ENCODE data around the gene RBM33. TPM values are rescaled to one million over a fixed set of nuclear protein-coding genes. Genes with fewer than 3 reads are reported as not detected.
A peak's percentile ranks its signal among the peaks of the same experiment; 100 is the strongest.

Gene RBM33
- total and polyA plus RNA-seq, 2 experiments from 2014 or later: 10.5 to 36.0 TPM

DNA sequence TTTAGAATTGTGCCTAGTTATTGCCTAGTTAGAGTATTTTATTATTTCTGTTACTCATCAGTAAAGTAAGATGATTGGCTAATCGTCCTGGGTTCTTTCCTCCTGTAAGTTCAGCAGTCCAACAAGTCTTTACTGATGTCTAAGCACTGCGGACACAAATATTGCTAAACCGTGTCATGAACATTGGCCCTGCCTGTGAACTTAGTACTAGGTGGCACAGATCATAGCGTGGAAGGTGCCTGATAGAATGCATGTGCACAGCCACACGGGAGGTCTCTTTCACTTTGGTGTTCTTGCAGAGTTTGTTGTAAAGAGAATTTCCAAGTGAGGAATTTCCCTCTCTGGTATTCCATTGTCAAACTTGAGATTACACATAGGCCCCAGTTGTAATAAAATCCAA is 38.0 kb downstream of the RBM33 start:
- Histone ChIP-seq H3K79me2 (ENCODE audit: insufficient read depth) (peaks cover 99% of the 10 kb centered on the region), H3K9ac (no peak overlapping the region), H3K4me3 (no peak overlapping the region), H3K4me1 (ENCODE audit: insufficient read depth) (peaks cover 11% of the 10 kb centered on the region; the same call in 1 of the 2 replicates), H2AFZ (no peak overlapping the region), H3K9me2 (ENCODE audit: insufficient read depth) (no peaks in the 10 kb centered on the region), H3K4me2 (ENCODE audit: unreplicated experiment) (no peak overlapping the region), H3K27ac (no peak overlapping the region), H3K9me3 (ENCODE audit: low read depth) (no peaks in the 10 kb centered on the region), H3K27me3 (replicated peaks; ENCODE audit: insufficient read depth) (no peaks in the 10 kb centered on the region), H3K36me3 (ENCODE audit: low read depth) (peaks cover 41% of the 10 kb centered on the region), H3F3A (ENCODE audit: insufficient read depth) (peaks cover 9% of the 10 kb centered on the region), H4K20me1 (ENCODE audit: insufficient read depth) (peaks cover 19% of the 10 kb centered on the region; the same call in 1 of the 2 replicates)
- DNase-seq: no peak
- 98% methylated on average over 5 of the region's 5 CpGs for WGBS, 2 experiments (ENCODE audit: low coverage in 1 of 2, low lambda C conversion rate in 2 of 2, missing lambda C conversion rate in 2 of 2)
- TF ChIP-seq EZH2 (IDR thresholded peaks at IDR 0.05; ENCODE audit: insufficient read depth, poor library complexity, severe bottlenecking) (no peak), EZH2phosphoT487 (IDR thresholded peaks at IDR 0.05; ENCODE audit: insufficient read depth, low read depth) (no peak)
- in situ Hi-C loops (cut with MboI): no loop called here

GRCh38 chr7:155683098-155683497 is 38.6 kb downstream of the RBM33 start:
- Histone ChIP-seq H3K27ac (no peak overlapping the region), H4K20me1 (ENCODE audit: insufficient read depth) (peaks cover 19% of the 10 kb centered on the region; the same call in 1 of the 2 replicates), H3K4me3 (no peak overlapping the region), H3K9me3 (ENCODE audit: low read depth) (no peaks in the 10 kb centered on the region), H3K36me3 (ENCODE audit: low read depth) (peaks cover 41% of the 10 kb centered on the region), H3K9me2 (ENCODE audit: insufficient read depth) (no peaks in the 10 kb centered on the region), H3K4me2 (ENCODE audit: unreplicated experiment) (no peak overlapping the region), H3F3A (ENCODE audit: insufficient read depth) (peaks cover 7% of the 10 kb centered on the region; the same call in 1 of the 2 replicates), H3K4me1 (ENCODE audit: insufficient read depth) (peaks cover 9% of the 10 kb centered on the region; the same call in 1 of the 2 replicates), H2AFZ (no peak overlapping the region), H3K79me2 (ENCODE audit: insufficient read depth) (peaks cover 99% of the 10 kb centered on the region), H3K27me3 (replicated peaks; ENCODE audit: insufficient read depth) (no peaks in the 10 kb centered on the region), H3K9ac (no peak overlapping the region)
- no peak for TF ChIP-seq EZH2phosphoT487 (IDR thresholded peaks at IDR 0.05; ENCODE audit: insufficient read depth, low read depth)
- no peak for TF ChIP-seq EZH2 (IDR thresholded peaks at IDR 0.05; ENCODE audit: insufficient read depth, poor library complexity, severe bottlenecking)
- 88 to 90% methylated on average over 5 of the region's 5 CpGs for WGBS, 2 experiments (ENCODE audit: low coverage in 1 of 2, low lambda C conversion rate in 2 of 2, missing lambda C conversion rate in 2 of 2)
- DNase-seq: no peak
- in situ Hi-C loops (cut with MboI): no loop called here

- no peak overlapping the region for H3K9ac ChIP-seq
- H3F3A ChIP-seq (ENCODE audit: insufficient read depth): peaks cover 7% of the 10 kb centered on the region; the same call in 1 of the 2 replicates
- H3K9me2 ChIP-seq (ENCODE audit: insufficient read depth): no peaks in the 10 kb centered on the region
- H4K20me1 ChIP-seq (ENCODE audit: insufficient read depth): peaks cover 19% of the 10 kb centered on the region; the same call in 1 of the 2 replicates
- peaks cover 9% of the 10 kb centered on the region; the same call in 1 of the 2 replicates for H3K4me1 ChIP-seq (ENCODE audit: insufficient read depth)
- TF ChIP-seq EZH2phosphoT487 (IDR thresholded peaks at IDR 0.05; ENCODE audit: insufficient read depth, low read depth) (no peak), EZH2 (IDR thresholded peaks at IDR 0.05; ENCODE audit: insufficient read depth, poor library complexity, severe bottlenecking) (no peak)
- in situ Hi-C loops (cut with MboI): no loop called here
- H2AFZ ChIP-seq: no peak overlapping the region
- H3K9me3 ChIP-seq (ENCODE audit: low read depth): no peaks in the 10 kb centered on the region
- H3K4me2 ChIP-seq (ENCODE audit: unreplicated experiment): no peak overlapping the region
- 81 to 88% methylated on average over 4 of the region's 4 CpGs for WGBS, 2 experiments (ENCODE audit: low coverage in 1 of 2, low lambda C conversion rate in 2 of 2, missing lambda C conversion rate in 2 of 2)
- H3K27me3 ChIP-seq (replicated peaks; ENCODE audit: insufficient read depth): no peaks in the 10 kb centered on the region
- H3K27ac ChIP-seq: no peak overlapping the region
- no peak overlapping the region for H3K4me3 ChIP-seq
- H3K79me2 ChIP-seq (ENCODE audit: insufficient read depth): peaks cover 99% of the 10 kb centered on the region
- H3K36me3 ChIP-seq (ENCODE audit: low read depth): peaks cover 36% of the 10 kb centered on the region
- DNase-seq: no peak
Measured at GRCh38 chr7:155683714-155684113, 39.3 kb downstream of the RBM33 start.

GRCh38 chr7:155684543-155684942 is 40.1 kb downstream of the RBM33 start:
- TF ChIP-seq EZH2 (IDR thresholded peaks at IDR 0.05; ENCODE audit: insufficient read depth, poor library complexity, severe bottlenecking): no peak
- peaks cover 19% of the 10 kb centered on the region; the same call in 1 of the 2 replicates for H4K20me1 ChIP-seq (ENCODE audit: insufficient read depth)
- peaks cover 7% of the 10 kb centered on the region; the same call in 1 of the 2 replicates for H3F3A ChIP-seq (ENCODE audit: insufficient read depth)
- no peaks in the 10 kb centered on the region for H3K9me3 ChIP-seq (ENCODE audit: low read depth)
- no peak overlapping the region for H3K27ac ChIP-seq
- H3K4me3 ChIP-seq: no peak overlapping the region
- H3K4me1 ChIP-seq (ENCODE audit: insufficient read depth): peaks cover 9% of the 10 kb centered on the region; the same call in 1 of the 2 replicates
- no peak overlapping the region for H2AFZ ChIP-seq
- peaks cover 28% of the 10 kb centered on the region for H3K36me3 ChIP-seq (ENCODE audit: low read depth)
- H3K27me3 ChIP-seq (replicated peaks; ENCODE audit: insufficient read depth): no peaks in the 10 kb centered on the region
- no peaks in the 10 kb centered on the region for H3K9me2 ChIP-seq (ENCODE audit: insufficient read depth)
- H3K4me2 ChIP-seq (ENCODE audit: unreplicated experiment): no peak overlapping the region
- in situ Hi-C loops (cut with MboI): no loop called here
- DNase-seq: peak; percentile 41
- WGBS, 2 experiments (ENCODE audit: low coverage in 1 of 2, low lambda C conversion rate in 2 of 2, missing lambda C conversion rate in 2 of 2): 28 to 29% methylated on average over 5 of the region's 5 CpGs
- peaks cover 99% of the 10 kb centered on the region for H3K79me2 ChIP-seq (ENCODE audit: insufficient read depth)
- H3K9ac ChIP-seq: no peak overlapping the region
